Activated T-cell treated with anti-CD3 and anti-CD28 coated beads, Interleukin-2, amount 50 U/mL, for 48 hours (primary cell): Measurements from ENCODE around the gene TYMP.
"Not testable (repeated sequence)": the region's sequence is repeated elsewhere in the genome, so short reads cannot be mapped to it uniquely, and the experiment has no call there.

ENCODE experiments used
- DNase-seq, 2 experiments: peaks; one replicate each; pipeline ENCODE4 v3.0.0-alpha.2; 2020

The TYMP gene

DNA sequence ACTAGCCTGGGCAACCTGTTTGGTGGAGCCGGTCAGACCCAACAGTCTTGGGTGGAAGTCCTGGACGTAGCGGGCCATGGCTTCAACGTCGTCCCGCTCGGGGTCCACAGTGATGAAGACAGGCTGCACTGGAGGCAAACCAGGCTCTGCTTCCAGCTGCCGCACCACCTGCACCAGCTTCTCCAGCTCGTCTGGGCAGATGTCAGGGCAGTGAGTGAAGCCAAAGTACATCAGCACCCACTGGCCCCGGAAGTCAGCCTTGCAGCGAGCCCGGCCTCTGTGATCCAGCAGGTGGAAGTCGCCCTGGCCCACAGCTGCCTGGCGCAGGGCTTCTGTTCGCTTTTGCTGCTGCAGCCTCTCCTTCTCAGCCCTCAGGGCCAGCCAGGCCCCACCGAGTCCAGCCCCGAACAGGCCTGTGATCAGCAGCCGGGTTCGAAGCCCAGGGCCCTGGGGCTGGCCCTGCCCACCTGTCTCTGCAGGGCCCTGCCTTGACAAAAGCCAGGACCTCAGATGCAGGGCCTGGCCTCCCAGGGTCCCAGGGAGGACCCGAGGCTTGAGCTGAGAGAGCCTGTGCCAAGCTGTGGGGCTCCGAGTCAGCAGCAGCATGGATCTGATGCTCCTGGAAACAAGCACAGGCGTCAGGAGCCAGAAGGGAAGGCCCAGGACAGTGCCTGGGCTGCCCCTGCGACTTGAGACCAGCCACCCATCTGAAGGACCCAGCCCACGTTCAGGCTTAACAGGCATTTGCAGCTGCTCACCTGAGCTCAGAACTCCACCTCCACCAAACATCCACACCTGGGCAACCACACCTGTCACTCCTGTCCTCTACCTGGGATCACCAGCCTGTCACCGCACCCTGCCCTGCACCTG is 5.8 kb downstream of the TYMP start:
- DNase-seq: peak in 1 of 2 experiments; percentile 32

DNA sequence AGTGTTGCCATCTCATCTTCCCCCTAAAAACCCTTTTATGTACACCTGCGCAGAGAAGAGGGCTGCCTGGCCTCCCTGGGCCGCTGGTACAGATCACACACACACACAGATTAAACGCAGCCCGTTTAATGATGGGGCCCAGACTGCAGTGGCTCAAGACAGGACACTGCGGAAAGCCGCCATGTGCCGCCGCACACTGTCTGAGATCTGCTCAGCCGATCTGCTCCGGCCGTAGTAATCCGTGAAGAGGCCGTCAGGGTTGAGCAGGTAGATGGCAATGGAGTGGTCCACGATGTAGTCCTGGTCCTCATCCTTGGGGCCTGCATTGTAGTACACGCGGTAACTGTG is 6.4 kb downstream of the TYMP start:
- DNase-seq: no peak

DNA sequence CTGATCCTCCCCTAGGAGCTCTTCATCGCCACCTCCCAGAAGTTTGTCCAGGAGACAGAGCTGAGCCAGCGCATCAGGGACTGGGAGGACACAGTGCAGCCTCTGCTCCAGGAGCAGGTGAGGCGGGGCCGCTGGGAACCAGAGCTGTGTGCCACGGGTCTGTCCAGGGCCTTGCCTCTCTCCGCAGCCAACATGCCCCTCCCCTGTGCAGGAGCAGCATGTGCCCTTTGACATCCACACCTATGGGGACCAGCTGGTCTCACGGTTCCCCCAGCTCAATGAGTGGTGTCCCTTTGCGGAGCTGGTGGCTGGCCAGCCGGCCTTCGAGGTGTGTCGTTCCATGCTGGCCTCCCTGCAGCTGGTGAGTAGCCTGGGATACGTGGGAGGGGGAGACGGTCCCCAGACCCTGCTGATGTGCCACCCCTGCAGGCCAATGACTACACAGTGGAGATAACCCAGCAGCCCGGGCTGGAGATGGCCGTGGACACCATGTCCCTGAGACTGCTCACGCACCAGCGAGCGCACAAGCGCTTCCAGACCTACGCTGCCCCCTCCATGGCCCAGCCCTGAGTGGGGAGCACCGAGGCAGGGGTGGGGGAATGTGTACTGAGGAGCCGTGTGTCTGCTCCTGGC is 6.9 kb downstream of the TYMP start:
- no peak for DNase-seq

DNA sequence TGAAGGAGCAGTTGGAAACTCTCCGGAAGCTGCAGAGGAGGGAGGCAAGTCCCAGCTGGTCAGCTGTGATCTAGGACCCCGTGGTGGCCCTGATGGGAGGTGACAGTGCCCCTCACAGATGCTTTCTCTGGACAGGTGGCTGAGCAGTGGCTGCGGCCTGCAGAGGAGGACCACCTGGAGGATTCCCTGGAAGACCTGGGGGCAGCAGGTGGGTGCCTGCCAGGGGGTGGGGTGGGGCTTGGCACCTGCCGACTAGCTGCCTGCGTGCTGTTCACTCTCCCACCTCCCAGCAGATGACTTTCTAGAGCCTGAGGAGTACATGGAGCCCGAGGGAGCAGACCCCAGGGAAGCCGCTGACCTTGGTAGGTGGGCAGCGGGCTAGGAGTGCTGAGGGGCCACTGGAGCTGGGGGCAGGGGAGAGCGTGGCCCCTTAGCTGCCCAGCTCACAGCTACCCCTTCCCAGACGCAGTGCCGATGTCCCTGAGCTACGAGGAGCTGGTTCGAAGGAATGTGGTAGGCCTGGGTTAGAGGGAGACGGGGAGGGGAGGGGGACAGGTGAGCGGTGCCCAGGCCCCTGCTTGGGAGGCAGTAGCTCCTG is 7.5 kb downstream of the TYMP start:
- no peak for DNase-seq

DNA sequence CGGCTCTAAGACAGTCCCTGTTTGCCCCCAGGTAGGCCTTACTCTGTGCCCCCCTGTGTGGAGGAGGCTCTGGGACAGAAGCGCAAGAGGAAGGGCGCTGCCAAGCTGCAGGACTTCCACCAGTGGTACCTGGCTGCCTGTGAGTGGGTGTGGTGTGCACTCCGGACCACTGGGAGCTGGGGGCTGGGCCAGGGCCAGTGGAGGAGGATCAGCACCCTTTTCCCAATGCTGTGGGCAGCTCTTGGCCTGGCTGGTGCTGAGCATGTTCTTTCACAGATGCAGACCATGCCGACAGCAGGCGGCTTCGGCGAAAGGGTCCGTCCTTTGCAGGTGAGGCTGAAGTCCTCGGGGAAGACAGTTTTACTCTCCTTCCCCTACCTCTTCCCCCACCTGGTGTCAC is 8.1 kb downstream of the TYMP start:
- DNase-seq: no peak

DNA sequence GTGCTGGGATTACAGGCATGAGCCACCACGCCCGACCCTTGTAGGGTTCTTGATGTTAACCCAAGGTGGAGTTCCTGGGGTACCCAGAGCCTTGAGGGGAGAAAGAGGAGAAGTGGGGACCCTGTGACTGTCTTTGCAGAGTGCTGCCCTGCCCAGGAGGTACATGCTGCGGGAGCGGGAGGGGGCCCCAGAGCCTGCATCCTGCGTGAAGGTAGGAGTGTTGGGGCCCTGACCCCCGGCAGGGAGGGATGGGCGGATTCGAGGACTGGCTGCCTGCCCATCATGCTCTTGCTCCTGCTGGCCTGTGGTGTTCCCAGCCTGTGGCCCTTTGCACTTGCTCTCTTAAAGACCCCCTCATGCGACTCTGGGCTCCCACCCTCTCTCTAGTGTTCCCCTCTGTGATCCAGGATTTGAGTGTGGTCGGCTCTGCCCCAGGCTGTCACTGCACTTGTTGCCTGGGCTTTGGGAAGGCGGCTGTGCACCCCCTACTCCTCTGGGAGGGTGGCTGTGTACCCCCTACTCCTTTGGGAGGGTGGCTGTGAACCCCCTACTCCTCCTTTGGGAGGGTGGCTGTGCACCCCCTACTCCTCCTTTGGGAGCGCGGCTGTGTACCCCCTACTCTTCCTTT is 8.9 kb downstream of the TYMP start:
- no peak for DNase-seq

DNA sequence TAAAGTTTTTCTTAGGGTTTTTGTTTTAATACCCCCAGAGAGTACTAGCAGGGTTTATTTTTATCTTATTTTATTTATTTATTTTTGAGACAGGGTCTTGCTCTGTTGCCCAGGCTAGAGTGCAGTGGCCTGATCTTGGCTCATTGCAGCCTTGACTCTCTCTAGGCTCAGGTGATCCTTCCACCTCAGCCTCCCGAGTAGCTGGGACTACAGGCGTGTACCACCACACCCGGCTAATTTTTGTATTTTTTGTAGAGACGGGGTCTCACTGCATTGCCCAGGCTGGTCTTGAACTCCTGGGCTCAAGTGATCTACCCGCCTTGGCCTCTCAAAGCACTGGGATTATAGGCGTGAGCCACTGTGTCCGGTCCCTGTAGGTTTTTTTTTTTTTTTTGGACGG is 9.6 kb downstream of the TYMP start:
- DNase-seq: not testable (repeated sequence)

DNA sequence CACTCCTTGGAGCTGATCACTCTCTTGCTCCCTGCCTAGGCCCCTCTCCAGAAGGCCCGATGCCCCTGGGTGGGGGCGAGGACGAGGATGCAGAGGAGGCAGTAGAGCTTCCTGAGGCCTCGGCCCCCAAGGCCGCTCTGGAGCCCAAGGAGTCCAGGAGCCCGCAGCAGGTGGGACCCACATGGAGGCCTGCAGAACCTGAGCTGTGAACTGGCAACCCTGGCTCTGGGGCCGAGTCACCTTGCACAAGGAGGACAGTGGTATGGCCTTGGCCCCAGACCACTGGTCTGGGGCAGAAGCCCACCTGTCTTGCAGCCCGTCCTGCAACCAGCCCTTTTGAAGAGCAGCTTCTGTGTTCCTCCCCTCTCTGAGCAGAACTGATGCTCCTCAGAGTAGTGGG is 10.7 kb downstream of the TYMP start:
- no peak for DNase-seq

DNA sequence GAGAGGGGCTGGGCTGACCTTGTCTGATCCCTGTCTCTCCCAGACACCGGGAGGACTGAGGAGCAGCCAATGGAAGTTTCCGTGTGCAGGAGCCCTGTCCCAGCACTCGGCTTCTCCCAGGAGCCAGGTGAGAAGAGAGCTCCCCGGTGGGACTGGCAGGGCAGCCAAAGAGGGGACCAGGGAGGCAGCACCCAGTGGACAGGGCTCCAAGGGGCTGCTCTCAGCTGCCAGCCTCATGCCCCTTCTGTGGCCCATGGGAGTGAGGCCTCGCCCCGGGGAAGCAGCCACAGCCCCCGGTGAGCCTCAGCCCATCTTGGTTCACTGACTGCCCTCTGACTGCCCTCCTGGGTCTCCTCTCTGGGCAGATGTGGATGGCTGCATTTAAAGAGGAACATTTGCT is 11.2 kb downstream of the TYMP start:
- no peak for DNase-seq

DNA sequence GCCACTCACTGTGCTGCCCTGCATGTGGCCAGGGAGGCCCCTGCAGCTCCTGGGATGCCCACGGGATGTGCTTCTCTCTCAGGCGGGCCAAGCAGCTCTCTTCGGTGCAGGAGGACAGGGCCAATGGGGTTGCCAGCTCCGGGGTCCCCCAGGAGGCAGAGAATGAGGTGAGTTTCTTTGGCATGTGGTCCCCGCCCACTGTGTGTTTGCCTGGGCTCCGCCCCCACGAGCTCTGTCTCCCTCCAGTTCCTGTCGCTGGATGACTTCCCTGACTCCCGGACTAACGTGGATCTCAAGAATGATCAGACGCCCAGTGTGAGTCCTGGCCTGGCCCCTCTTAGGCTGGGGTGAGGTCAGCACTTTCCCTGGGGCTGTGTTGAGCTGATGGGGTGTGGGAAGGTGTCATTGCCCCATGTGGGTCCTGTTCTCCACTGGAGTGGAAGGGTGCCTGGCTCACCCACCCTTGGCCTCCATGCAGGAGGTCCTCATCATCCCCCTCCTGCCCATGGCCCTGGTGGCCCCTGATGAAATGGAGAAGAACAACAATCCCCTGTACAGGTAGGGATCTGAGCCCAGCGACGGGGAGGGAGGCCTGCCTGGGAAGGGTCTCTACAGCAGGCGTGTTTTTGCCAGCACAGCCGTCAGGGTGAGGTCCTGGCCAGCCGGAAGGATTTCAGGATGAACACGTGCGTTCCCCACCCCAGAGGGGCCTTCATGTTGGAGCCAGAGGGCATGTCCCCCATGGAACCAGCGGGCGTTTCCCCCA is 12.1 kb downstream of the TYMP start:
- DNase-seq: no peak

DNA sequence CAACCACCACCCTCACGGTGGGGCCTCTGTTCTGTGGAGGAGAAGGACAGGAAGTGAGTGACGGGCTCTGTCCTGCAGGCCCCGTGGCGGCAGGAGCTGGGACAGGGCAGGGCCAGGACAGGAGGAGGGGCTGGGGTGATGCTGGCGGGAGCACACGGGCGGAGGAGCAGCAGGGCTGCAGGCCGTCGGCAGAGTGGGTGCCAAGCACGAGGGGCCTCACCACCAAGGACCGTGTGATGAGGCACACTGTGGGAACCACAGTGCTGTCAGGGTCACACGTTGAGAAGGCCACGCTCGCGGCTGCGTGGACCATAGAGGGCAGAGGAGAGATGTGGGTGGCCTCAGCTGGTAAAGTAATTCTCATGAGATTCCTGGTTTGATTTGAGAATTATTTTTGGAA is 12.9 kb downstream of the TYMP start:
- no peak for DNase-seq

DNA sequence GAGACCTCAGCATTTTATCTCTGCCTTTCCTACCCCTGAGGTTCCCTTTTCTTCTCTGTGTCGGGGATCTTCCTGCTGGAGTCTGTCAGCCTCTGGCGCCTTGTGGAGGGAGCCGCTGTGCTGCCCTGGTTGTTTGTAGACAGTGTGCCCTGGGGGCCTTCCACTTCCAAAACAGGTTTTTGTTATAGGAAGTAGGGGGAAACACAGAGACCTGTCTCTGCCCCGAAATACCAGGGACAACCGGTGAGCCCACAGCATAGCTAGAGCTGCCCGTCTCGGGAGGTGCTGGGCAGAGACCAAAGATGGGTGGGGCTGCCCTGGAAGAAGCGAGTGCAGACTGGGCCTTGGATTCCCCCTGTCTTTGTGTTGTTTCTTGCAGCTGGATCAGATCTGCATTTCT is 13.7 kb downstream of the TYMP start:
- no peak for DNase-seq

DNA sequence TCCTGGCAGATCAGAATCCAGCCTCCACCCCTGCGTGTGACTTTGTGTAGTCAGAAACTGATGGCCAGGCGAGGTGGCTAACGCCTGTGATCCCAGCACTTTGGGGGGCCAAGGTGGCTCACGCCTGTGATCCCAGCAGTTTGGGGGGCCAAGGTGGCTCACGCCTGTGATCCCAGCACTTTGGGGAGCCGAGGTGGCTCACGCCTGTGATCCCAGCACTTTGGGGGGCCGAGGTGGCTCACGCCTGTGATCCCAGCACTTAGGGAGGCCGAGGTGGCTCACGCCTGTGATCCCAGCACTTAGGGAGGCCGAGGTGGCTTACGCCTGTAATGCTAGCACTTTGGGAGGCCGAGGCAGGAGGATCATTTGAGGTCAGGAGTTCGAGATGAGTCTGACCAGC is 16.6 kb downstream of the TYMP start:
- DNase-seq: no peak

DNA sequence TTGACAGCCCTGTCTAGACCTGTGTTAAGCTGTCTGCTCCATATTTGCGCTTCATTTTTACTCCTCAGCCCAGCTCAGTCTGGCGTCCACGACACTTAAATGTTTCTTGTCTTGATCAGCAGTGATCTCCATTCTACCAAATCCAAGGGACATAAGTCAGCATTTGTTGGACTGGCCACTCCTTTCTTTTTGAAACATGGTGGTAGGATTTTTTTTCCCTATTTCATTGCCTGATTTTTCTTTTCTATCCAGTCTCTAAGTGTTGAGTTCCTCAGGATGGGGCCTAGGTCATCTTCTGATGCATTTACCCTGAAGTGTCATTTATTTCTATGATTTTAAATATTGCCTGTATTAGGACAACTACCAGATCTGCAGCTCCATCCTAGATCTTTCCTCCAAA is 20.9 kb downstream of the TYMP start:
- no peak for DNase-seq

DNA sequence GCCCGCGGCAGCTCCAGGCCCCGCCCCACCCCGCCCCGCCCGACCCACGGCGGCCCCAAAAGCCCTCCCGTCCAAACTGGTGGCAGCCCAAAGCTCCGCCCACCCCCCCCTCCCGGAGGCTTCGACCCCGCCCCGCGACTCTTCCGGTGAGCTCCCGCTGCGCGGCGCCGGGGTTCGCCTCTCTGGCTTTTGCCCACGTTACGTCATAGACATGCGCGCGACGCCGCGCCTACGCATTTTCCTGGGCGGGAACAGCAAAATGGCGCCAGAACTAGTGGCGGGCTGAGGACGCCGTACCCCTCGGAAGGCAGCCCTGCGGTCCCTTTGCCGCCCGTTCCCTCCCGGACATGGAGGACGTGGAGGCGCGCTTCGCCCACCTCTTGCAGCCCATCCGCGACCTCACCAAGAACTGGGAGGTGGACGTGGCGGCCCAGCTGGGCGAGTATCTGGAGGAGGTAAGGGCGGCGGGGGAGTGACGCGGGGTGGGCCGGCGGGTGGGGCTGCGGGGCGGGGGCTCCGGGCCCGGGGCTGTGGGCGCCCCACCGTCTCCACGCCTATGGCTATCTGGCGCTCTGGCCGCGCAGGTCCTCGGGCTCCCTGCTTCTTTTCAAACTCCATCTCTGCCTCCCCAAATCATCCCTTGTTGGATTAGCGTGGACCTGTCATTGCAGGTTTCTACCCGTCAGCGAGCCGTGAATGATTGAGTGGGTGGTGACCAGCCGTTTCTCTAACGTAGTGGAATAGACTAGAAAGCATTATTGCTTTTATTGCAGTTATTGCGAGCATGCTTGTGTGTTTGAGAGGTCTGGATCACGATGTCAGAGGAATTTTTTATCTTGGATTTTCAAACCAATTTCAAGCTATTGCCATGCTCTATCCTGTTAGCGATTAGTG is 21.6 kb downstream of the TYMP start, which contains the start of gene NCAPH2:
TSS of gene NCAPH2 (plus strand) at position 234 of the 894 bp plus-strand sequence. CDS start at position 348, 114 bp downstream.
- DNase-seq: peak; percentile 99

DNA sequence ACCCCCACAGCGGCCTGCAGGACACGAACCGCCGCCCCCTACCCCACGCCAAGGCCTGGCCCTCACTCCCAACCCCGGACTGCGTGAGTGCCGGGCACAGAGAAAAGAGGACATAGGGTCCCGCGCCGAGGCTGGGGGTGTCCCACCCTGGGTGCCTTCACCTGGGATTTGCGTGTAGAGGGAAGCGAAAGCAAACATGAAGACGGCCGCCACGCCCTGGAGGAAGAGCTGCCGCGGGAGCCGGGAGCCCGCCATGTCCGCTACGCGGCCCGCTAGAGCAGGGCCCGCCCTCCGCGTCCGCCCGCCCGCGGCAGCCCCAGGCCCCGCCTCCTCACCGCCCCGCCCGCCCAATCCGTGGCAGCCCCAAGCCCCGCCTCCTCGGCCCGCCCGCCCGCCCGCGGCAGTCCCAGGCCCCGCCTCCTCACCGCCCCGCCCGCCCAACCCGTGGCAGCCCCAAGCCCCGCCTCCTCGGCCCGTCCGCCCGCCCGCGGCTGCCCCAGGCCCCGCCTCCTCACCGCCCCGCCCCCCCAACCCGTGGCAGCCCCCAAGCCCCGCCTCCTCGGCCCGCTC is 22.3 kb downstream of the TYMP start, which contains the start of gene LMF2:
TSS of gene LMF2 (minus strand) at position 282 of the 570 bp plus-strand sequence. CDS start at position 255, 27 bp downstream.
- peak; percentile 95 to 98 for DNase-seq

DNA sequence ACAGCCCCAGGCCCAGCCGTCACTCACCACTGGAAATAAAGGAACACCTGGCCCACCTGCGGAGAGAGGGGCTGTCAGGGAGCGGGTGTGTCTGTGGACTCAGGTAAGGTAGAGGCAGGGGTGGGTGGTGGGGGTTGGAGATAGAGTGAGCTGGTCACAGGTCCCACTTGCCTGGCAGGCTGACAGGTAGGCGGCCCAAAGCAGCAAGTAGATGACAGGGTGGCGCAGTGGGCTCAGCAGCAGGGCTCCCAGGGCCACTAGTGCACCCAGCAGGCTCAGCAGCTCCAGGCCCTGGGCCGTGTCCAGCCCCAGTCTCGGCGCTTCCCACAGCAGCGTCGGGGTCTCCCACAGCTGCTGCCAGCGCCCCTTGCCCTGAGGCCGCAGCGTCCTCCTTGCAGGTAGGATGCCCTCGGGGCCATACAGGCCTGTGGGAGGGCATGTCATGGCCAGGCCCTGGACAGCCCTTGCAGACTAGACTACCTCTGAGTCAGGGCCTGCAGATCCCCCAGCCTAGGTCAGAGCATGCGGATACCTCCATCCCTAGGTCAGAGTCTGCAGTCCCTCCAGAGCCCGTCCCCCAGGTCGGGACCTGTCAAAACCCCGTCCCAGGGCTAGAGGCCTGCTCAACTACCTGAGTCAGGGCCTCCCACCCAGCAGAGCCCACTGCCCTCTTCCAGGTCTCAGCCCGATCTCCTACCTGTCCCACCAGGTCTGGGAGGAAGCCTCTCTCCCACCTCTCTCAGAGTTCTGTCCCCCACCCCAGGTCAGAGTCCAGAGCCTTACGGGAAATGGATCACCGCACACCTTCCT is 23.0 kb downstream of the TYMP start:
- no peak for DNase-seq

DNA sequence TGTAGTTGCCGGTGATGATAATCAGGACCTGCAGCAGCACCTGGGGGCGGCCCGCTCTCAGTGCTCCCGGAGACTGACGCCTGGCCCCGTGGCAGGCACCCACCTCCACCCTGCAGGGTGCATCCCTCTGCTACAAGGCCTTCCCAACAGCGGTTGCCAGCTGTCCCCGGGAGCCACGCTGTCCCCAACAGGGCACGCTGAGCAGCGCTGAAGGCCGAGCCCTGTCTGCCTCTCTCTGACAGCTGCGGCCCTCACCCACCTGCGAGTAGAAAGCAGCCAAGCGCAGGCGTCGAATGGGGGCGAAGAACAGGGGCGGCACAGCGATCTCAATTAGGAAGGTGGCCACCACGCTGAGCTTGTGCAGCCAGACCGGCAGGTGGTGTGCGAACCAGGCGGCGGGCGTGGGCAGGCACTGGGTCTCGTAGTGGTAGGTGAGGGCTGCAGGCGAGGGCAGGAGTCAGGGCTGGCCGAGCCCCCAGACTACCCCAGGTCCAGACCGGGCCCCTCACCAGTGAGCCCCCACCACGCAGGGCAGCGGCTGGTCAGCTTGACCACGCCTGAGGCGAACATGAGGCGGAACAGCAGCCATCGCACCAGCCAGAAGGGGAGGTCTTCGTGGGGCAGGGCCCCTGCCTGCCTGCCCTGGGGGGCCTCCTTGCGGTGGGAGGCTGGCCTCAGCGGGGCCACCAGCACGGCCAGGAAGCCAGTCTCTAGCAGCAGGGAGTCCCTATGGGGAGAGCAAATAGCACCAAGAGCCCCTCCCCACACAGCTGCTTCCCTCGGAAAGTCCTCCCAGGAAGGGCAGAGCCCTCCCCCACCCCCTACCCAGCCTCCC is 23.8 kb downstream of the TYMP start:
- DNase-seq: no peak

DNA sequence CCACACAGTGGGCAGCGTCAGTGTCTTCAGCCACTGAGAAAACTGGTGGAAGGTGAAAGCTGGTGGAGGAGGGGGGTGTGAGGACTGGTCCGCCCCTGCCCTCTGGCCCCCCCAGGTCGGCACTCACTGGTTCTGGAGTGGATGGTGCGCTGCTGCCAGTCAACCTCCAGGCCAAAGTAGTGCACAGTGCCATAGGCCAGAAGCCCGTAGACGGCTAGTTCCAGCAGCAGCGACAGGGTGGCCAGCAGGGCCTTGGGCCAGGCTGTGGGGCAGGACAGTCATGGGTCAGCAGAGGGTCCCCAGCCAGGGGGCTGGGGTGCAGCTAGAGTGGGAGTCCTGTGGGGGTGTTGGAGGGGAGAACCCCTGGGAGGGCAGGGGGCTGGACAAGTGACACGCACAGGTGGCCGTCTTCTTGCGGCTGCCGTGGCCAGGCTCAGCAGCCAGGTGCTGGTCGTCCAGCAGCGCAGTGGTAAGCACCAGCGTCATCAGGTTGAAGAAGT is 24.5 kb downstream of the TYMP start:
- no peak for DNase-seq
